Measurements from ENCODE around the gene PDZRN4. TPM values are rescaled to one million over a fixed set of nuclear protein-coding genes. Genes with fewer than 3 reads are reported as not detected.

Gene PDZRN4
- total and polyA plus RNA-seq, 2 of the 4 experiments (the other 2 are of a cell fraction): not detected

GRCh38 chr12:41356181-41356580, 168.1 kb downstream of the PDZRN4 start:
- TF ChIP-seq ELK1 (IDR thresholded peaks at IDR 0.05; ENCODE audit: borderline replicate concordance, low read depth, low read length) (no peak), POLR2A (IDR thresholded peaks at IDR 0.05; ENCODE audit: low read depth, low read length) (no peak), MAFK (IDR thresholded peaks at IDR 0.05; ENCODE audit: low read depth, low read length) (no peak), CTCF (conservative IDR thresholded peaks at IDR 0.05; ENCODE audit: low read depth, low read length) (no peak), MXI1 (IDR thresholded peaks at IDR 0.05; ENCODE audit: borderline replicate concordance, low read depth, low read length) (no peak), SMC3 (IDR thresholded peaks at IDR 0.05; ENCODE audit: low read depth, low read length) (no peak), CHD1 (IDR thresholded peaks at IDR 0.05; ENCODE audit: low read depth, low read length) (no peak)
- H3K9me3 ChIP-seq (ENCODE audit: control insufficient read depth, insufficient read depth, low read length): no peaks in the 10 kb centered on the region
- H3K9me1 ChIP-seq (ENCODE audit: insufficient read depth, low read length): no peaks in the 10 kb centered on the region
- H4K8ac ChIP-seq (ENCODE audit: low read depth in 2 of 2, low read length in 2 of 2): no peak overlapping the region
- H4K20me1 ChIP-seq (ENCODE audit: insufficient read depth, low read length): no peaks in the 10 kb centered on the region
- DNase-seq (no peak), ATAC-seq (ENCODE audit: low read depth) (no peak)
- H2BK20ac ChIP-seq (ENCODE audit: low read depth, low read length): no peak overlapping the region
- no peak overlapping the region for H3K9ac ChIP-seq (ENCODE audit: low read depth, low read length)
- no peak overlapping the region for H3K4me3 ChIP-seq (ENCODE audit: insufficient read depth, low read depth, low read length)
- no peak overlapping the region for H4K91ac ChIP-seq (ENCODE audit: insufficient read depth, low read depth, low read length)
- H2BK120ac ChIP-seq (ENCODE audit: low read depth, low read length): no peak overlapping the region
- H2AFZ ChIP-seq (replicated peaks; ENCODE audit: low read length, poor library complexity): no peak overlapping the region
- no peak overlapping the region for H2BK5ac ChIP-seq (ENCODE audit: low read depth, low read length, poor library complexity, severe bottlenecking)
- no peaks in the 10 kb centered on the region for H3K36me3 ChIP-seq (ENCODE audit: control insufficient read depth, insufficient read depth, low read length)
- H3K4me1 ChIP-seq (ENCODE audit: control insufficient read depth, insufficient read depth, low read length): no peaks in the 10 kb centered on the region
- no peak overlapping the region for H3K27ac ChIP-seq (ENCODE audit: insufficient read depth, low read length)
- H3K18ac ChIP-seq (ENCODE audit: low read depth, low read length): no peak overlapping the region
- H2BK15ac ChIP-seq (ENCODE audit: low read depth, low read length): no peak overlapping the region
- H3K27me3 ChIP-seq (ENCODE audit: control insufficient read depth, insufficient read depth, low read length): no peaks in the 10 kb centered on the region
- ChIA-PET POLR2A (ENCODE audit: unreplicated experiment) (no interaction called here), CTCF (no interaction called here)
- in situ Hi-C loops (cut with MboI; ENCODE audit: low sequenced_read_pairs): no loop called here
- dilution Hi-C loops (cut with HindIII; ENCODE audit: low sequenced_read_pairs, unreplicated experiment): no loop called here
- no peak overlapping the region for H2AK5ac ChIP-seq (ENCODE audit: low read depth, low read length)
- H4K5ac ChIP-seq (ENCODE audit: low read depth, low read length): no peak overlapping the region
- H3K4ac ChIP-seq (ENCODE audit: low read depth, low read length): no peak overlapping the region
- H3K56ac ChIP-seq (ENCODE audit: extremely low read depth, insufficient read depth, low read length): no peak overlapping the region
- H3K79me1 ChIP-seq (ENCODE audit: low read depth in 1 of 2, low read length in 2 of 2): no peaks in the 10 kb centered on the region
- H3K4me2 ChIP-seq (ENCODE audit: low read depth, low read length): no peak overlapping the region
- no peak overlapping the region for H2AK9ac ChIP-seq (replicated peaks; ENCODE audit: low read depth, low read length, poor library complexity)
- no peak overlapping the region for H3K23ac ChIP-seq (ENCODE audit: low read depth, low read length)
- H3K14ac ChIP-seq (replicated peaks; ENCODE audit: low read depth, low read length): no peak overlapping the region
- BruUV-seq (replicated peaks): no TSS peak
- intact Hi-C loops (cut with micrococcal nuclease): no loop called here

Data from IMR-90 (cell line).